ENCODE measurements around the gene ANLN. TPM values are rescaled to one million over a fixed set of nuclear protein-coding genes. Genes with fewer than 3 reads are reported as not detected.
A peak's percentile ranks its signal among the peaks of the same experiment; 100 is the strongest.

Gene ANLN
- total RNA-seq (28.8 TPM), polyA plus RNA-seq (3.1 TPM)
- long read RNA-seq, donor 1, full-length matches to known transcripts = 2 of 2 reads
- long read RNA-seq, donor 1, partial matches to known transcripts = 0 of 2 reads
- long read RNA-seq, donor 1, other reads (novel, unspliced or antisense) = 0 of 2 reads
- long read RNA-seq, donor 2 = 0 reads
- long read RNA-seq, donor 3, full-length matches to known transcripts = 6 of 6 reads
- long read RNA-seq, donor 3, partial matches to known transcripts = 0 of 6 reads
- long read RNA-seq, donor 3, other reads (novel, unspliced or antisense) = 0 of 6 reads
- long read RNA-seq, donor 4, full-length matches to known transcripts = 1 of 9 reads
- long read RNA-seq, donor 4, partial matches to known transcripts = 8 of 9 reads
- long read RNA-seq, donor 4, other reads (novel, unspliced or antisense) = 0 of 9 reads
- long read RNA-seq, donor 5, full-length matches to known transcripts = 1 of 1 reads
- long read RNA-seq, donor 5, partial matches to known transcripts = 0 of 1 reads
- long read RNA-seq, donor 5, other reads (novel, unspliced or antisense) = 0 of 1 reads
- long read RNA-seq, donor 6, full-length matches to known transcripts = 1 of 1 reads
- long read RNA-seq, donor 6, partial matches to known transcripts = 0 of 1 reads
- long read RNA-seq, donor 6, other reads (novel, unspliced or antisense) = 0 of 1 reads
- long read RNA-seq, donor 7, full-length matches to known transcripts = 8 of 13 reads
- long read RNA-seq, donor 7, partial matches to known transcripts = 5 of 13 reads
- long read RNA-seq, donor 7, other reads (novel, unspliced or antisense) = 0 of 13 reads
- long read RNA-seq, donor 8, partial matches to known transcripts = 5 of 5 reads
- long read RNA-seq, donor 8, other reads (novel, unspliced or antisense) = 0 of 5 reads
- long read RNA-seq, donor 9, full-length matches to known transcripts = 4 of 4 reads
- long read RNA-seq, donor 9, partial matches to known transcripts = 0 of 4 reads
- long read RNA-seq, donor 9, other reads (novel, unspliced or antisense) = 0 of 4 reads
- long read RNA-seq, donor 10, full-length matches to known transcripts = 1 of 1 reads
- long read RNA-seq, donor 10, partial matches to known transcripts = 0 of 1 reads
- long read RNA-seq, donor 10, other reads (novel, unspliced or antisense) = 0 of 1 reads

- peak within 1 kb of the TSS; percentile 89 to 91 for H3K4me3 ChIP-seq (ENCODE audit: low read length in 2 of 2)
- peak; percentile 62 to 93 (median 87) for DNase-seq (ENCODE audit: low read depth in 6 of 9, low spot score in 9 of 9)
- no peaks in the 10 kb centered on the region for H3K27me3 ChIP-seq (ENCODE audit: control insufficient read depth in 2 of 2, insufficient read depth in 1 of 2, low read length in 1 of 2)
- H3K27ac ChIP-seq (ENCODE audit: low read depth in 1 of 2, low read length in 1 of 2) = peak within 1 kb of the TSS; percentile 60 to 91
- peaks cover 0 to 3% of the 10 kb centered on the region in 2 donors for H3K36me3 ChIP-seq (ENCODE audit: control insufficient read depth in 2 of 2, insufficient read depth in 2 of 2, low read length in 1 of 2)
- no peaks in the 10 kb centered on the region for H3K9me3 ChIP-seq (ENCODE audit: control insufficient read depth in 2 of 2, insufficient read depth in 1 of 2, low read length in 1 of 2)
- H3K4me1 ChIP-seq (ENCODE audit: control insufficient read depth in 2 of 2, insufficient read depth in 2 of 2, low read length in 2 of 2) = peaks cover 14 to 18% of the 10 kb centered on the region in 2 donors
- 5% methylated on average over 68 of the region's 68 CpGs for WGBS
Measured at GRCh38 chr7:36389371-36390198, at the start of gene ANLN. Gene ANLN, plus strand, starts transcription at chr7:36389862. Its CDS starts 165 bp downstream, at chr7:36390027.

GRCh38 chr7:36343548-36343947, 46.1 kb upstream of the ANLN start:
- H3K36me3 ChIP-seq (ENCODE audit: control insufficient read depth in 2 of 2, insufficient read depth in 2 of 2, low read length in 1 of 2) = no peaks in the 10 kb centered on the region
- no peaks in the 10 kb centered on the region for H3K4me1 ChIP-seq (ENCODE audit: control insufficient read depth in 2 of 2, insufficient read depth in 2 of 2, low read length in 2 of 2)

GRCh38 chr7:36344622-36345021, 45.0 kb upstream of the ANLN start:
- Histone ChIP-seq H3K4me3 (ENCODE audit: low read length in 2 of 2) (no peak overlapping the region), H3K4me1 (ENCODE audit: control insufficient read depth in 2 of 2, insufficient read depth in 2 of 2, low read length in 2 of 2) (no peaks in the 10 kb centered on the region), H3K9me3 (ENCODE audit: control insufficient read depth in 2 of 2, insufficient read depth in 1 of 2, low read length in 1 of 2) (no peaks in the 10 kb centered on the region), H3K27me3 (ENCODE audit: control insufficient read depth in 2 of 2, insufficient read depth in 1 of 2, low read length in 1 of 2) (no peaks in the 10 kb centered on the region), H3K36me3 (ENCODE audit: control insufficient read depth in 2 of 2, insufficient read depth in 2 of 2, low read length in 1 of 2) (no peaks in the 10 kb centered on the region), H3K27ac (ENCODE audit: low read depth in 1 of 2, low read length in 1 of 2) (no peak overlapping the region)
- DNase-seq (ENCODE audit: low read depth in 6 of 9, low spot score in 9 of 9) = no peak
- WGBS = 58% methylated on average over 2 of the region's 2 CpGs

More at GRCh38 chr7:36343548-36343947, 46.1 kb upstream of the ANLN start:
- H3K9me3 ChIP-seq (ENCODE audit: control insufficient read depth in 2 of 2, insufficient read depth in 1 of 2, low read length in 1 of 2) = no peaks in the 10 kb centered on the region
- DNase-seq (ENCODE audit: low read depth in 6 of 9, low spot score in 9 of 9) = no peak
- no peak overlapping the region for H3K4me3 ChIP-seq (ENCODE audit: low read length in 2 of 2)
- H3K27me3 ChIP-seq (ENCODE audit: control insufficient read depth in 2 of 2, insufficient read depth in 1 of 2, low read length in 1 of 2) = no peaks in the 10 kb centered on the region
- no peak overlapping the region for H3K27ac ChIP-seq (ENCODE audit: low read depth in 1 of 2, low read length in 1 of 2)
- WGBS = 100% methylated on average over 1 of the region's 1 CpG

GRCh38 chr7:36346260-36346831, 43.3 kb upstream of the ANLN start:
- Histone ChIP-seq H3K27ac (ENCODE audit: low read depth in 1 of 2, low read length in 1 of 2) (no peak overlapping the region), H3K9me3 (ENCODE audit: control insufficient read depth in 2 of 2, insufficient read depth in 1 of 2, low read length in 1 of 2) (no peaks in the 10 kb centered on the region), H3K27me3 (ENCODE audit: control insufficient read depth in 2 of 2, insufficient read depth in 1 of 2, low read length in 1 of 2) (no peaks in the 10 kb centered on the region), H3K4me3 (ENCODE audit: low read length in 2 of 2) (no peak overlapping the region), H3K36me3 (ENCODE audit: control insufficient read depth in 2 of 2, insufficient read depth in 2 of 2, low read length in 1 of 2) (no peaks in the 10 kb centered on the region), H3K4me1 (ENCODE audit: control insufficient read depth in 2 of 2, insufficient read depth in 2 of 2, low read length in 2 of 2) (no peaks in the 10 kb centered on the region)
- no peak for DNase-seq (ENCODE audit: low read depth in 6 of 9, low spot score in 9 of 9)
- WGBS = 96% methylated on average over 6 of the region's 6 CpGs

- H3K27ac ChIP-seq (ENCODE audit: low read depth in 1 of 2, low read length in 1 of 2) = no peak overlapping the region
- DNase-seq (ENCODE audit: low read depth in 6 of 9, low spot score in 9 of 9) = no peak
- no peaks in the 10 kb centered on the region for H3K36me3 ChIP-seq (ENCODE audit: control insufficient read depth in 2 of 2, insufficient read depth in 2 of 2, low read length in 1 of 2)
- no peaks in the 10 kb centered on the region for H3K27me3 ChIP-seq (ENCODE audit: control insufficient read depth in 2 of 2, insufficient read depth in 1 of 2, low read length in 1 of 2)
- no peaks in the 10 kb centered on the region for H3K4me1 ChIP-seq (ENCODE audit: control insufficient read depth in 2 of 2, insufficient read depth in 2 of 2, low read length in 2 of 2)
- H3K9me3 ChIP-seq (ENCODE audit: control insufficient read depth in 2 of 2, insufficient read depth in 1 of 2, low read length in 1 of 2) = no peaks in the 10 kb centered on the region
- no peak overlapping the region for H3K4me3 ChIP-seq (ENCODE audit: low read length in 2 of 2)
Measured at GRCh38 chr7:36348256-36348655, 41.4 kb upstream of the ANLN start.

GRCh38 chr7:36348771-36349170, 40.9 kb upstream of the ANLN start:
- DNase-seq (ENCODE audit: low read depth in 6 of 9, low spot score in 9 of 9) = no peak
- H3K9me3 ChIP-seq (ENCODE audit: control insufficient read depth in 2 of 2, insufficient read depth in 1 of 2, low read length in 1 of 2) = no peaks in the 10 kb centered on the region
- H3K36me3 ChIP-seq (ENCODE audit: control insufficient read depth in 2 of 2, insufficient read depth in 2 of 2, low read length in 1 of 2) = no peaks in the 10 kb centered on the region
- 98% methylated on average over 3 of the region's 3 CpGs for whole genome bisulfite sequencing
- no peak overlapping the region for H3K4me3 ChIP-seq (ENCODE audit: low read length in 2 of 2)
- H3K27me3 ChIP-seq (ENCODE audit: control insufficient read depth in 2 of 2, insufficient read depth in 1 of 2, low read length in 1 of 2) = no peaks in the 10 kb centered on the region
- no peak overlapping the region for H3K27ac ChIP-seq (ENCODE audit: low read depth in 1 of 2, low read length in 1 of 2)
- H3K4me1 ChIP-seq (ENCODE audit: control insufficient read depth in 2 of 2, insufficient read depth in 2 of 2, low read length in 2 of 2) = no peaks in the 10 kb centered on the region

- no peak overlapping the region for H3K27ac ChIP-seq (ENCODE audit: low read depth in 1 of 2, low read length in 1 of 2)
- H3K9me3 ChIP-seq (ENCODE audit: control insufficient read depth in 2 of 2, insufficient read depth in 1 of 2, low read length in 1 of 2) = no peaks in the 10 kb centered on the region
- DNase-seq (ENCODE audit: low read depth in 6 of 9, low spot score in 9 of 9) = no peak
- H3K4me1 ChIP-seq (ENCODE audit: control insufficient read depth in 2 of 2, insufficient read depth in 2 of 2, low read length in 2 of 2) = no peaks in the 10 kb centered on the region
- no peak overlapping the region for H3K4me3 ChIP-seq (ENCODE audit: low read length in 2 of 2)
- H3K27me3 ChIP-seq (ENCODE audit: control insufficient read depth in 2 of 2, insufficient read depth in 1 of 2, low read length in 1 of 2) = no peaks in the 10 kb centered on the region
- 95% methylated on average over 2 of the region's 2 CpGs for WGBS
- H3K36me3 ChIP-seq (ENCODE audit: control insufficient read depth in 2 of 2, insufficient read depth in 2 of 2, low read length in 1 of 2) = no peaks in the 10 kb centered on the region
Measured at GRCh38 chr7:36349626-36350025, 40.0 kb upstream of the ANLN start.

- H3K36me3 ChIP-seq (ENCODE audit: control insufficient read depth in 2 of 2, insufficient read depth in 2 of 2, low read length in 1 of 2) = no peaks in the 10 kb centered on the region
- H3K4me1 ChIP-seq (ENCODE audit: control insufficient read depth in 2 of 2, insufficient read depth in 2 of 2, low read length in 2 of 2) = no peaks in the 10 kb centered on the region
- no peaks in the 10 kb centered on the region for H3K9me3 ChIP-seq (ENCODE audit: control insufficient read depth in 2 of 2, insufficient read depth in 1 of 2, low read length in 1 of 2)
- H3K27ac ChIP-seq (ENCODE audit: low read depth in 1 of 2, low read length in 1 of 2) = no peak overlapping the region
- no peak for DNase-seq (ENCODE audit: low read depth in 6 of 9, low spot score in 9 of 9)
- no peaks in the 10 kb centered on the region for H3K27me3 ChIP-seq (ENCODE audit: control insufficient read depth in 2 of 2, insufficient read depth in 1 of 2, low read length in 1 of 2)
- 95% methylated on average over 3 of the region's 3 CpGs for WGBS
- no peak overlapping the region for H3K4me3 ChIP-seq (ENCODE audit: low read length in 2 of 2)
Measured at GRCh38 chr7:36355490-36355889, 34.2 kb upstream of the ANLN start.
